Smooth muscle cell (in vitro differentiated cells): Measurements from ENCODE around the gene LAMC2. TPM values are rescaled to one million over a fixed set of nuclear protein-coding genes. Genes with fewer than 3 reads are reported as not detected.

ENCODE experiments used
- DNase-seq: peaks from one replicate; lab custom pipeline; 2025; ENCODE audit not compliant: unreplicated experiment; lab: John Stamatoyannopoulos, UW
- H2AFZ ChIP-seq: fragments of 200-600 bp; sonication (generic); 2 replicates; pipeline ENCODE4 v1.6.0; 2016; ENCODE audit warnings: antibody characterized with exemption, low read depth, mild to moderate bottlenecking
- H3F3A ChIP-seq: fragments of 200-600 bp; sonication (generic); 2 replicates; pipeline ENCODE4 v1.6.0; 2017; ENCODE audit warnings: antibody characterized with exemption, low read depth
- H3K27ac ChIP-seq: fragments of 200-600 bp; sonication (generic); 2 replicates; pipeline ENCODE4 v1.5.1; 2016; ENCODE audit warnings: low read depth, mild to moderate bottlenecking
- H3K27me3 ChIP-seq: fragments of 200-600 bp; sonication (generic); 2 replicates; pipeline ENCODE4 v1.6.1; 2016; ENCODE audit warnings: low read depth, mild to moderate bottlenecking
- H3K36me3 ChIP-seq: fragments of 200-600 bp; sonication (generic); 2 replicates; pipeline ENCODE4 v1.5.1; 2016; ENCODE audit warnings: low read depth
- H3K4me1 ChIP-seq: fragments of 200-600 bp; sonication (generic); 2 replicates; pipeline ENCODE4 v1.5.1; 2016; ENCODE audit warnings: low read depth
- H3K4me2 ChIP-seq: fragments of 200-600 bp; sonication (generic); 2 replicates; pipeline ENCODE4 v1.6.0; 2016; ENCODE audit warnings: mild to moderate bottlenecking
- H3K4me3 ChIP-seq: fragments of 200-600 bp; sonication (generic); 2 replicates; pipeline ENCODE4 v1.5.1; 2016; ENCODE audit warnings: mild to moderate bottlenecking
- H3K79me2 ChIP-seq: fragments of 200-600 bp; sonication (generic); 2 replicates; pipeline ENCODE4 v1.6.0; 2016; ENCODE audit warnings: low read depth, mild to moderate bottlenecking
- H3K9ac ChIP-seq: fragments of 200-600 bp; sonication (generic); 2 replicates; pipeline ENCODE4 v1.6.0; 2016; ENCODE audit warnings: low read depth
- H3K9me3 ChIP-seq: fragments of 200-600 bp; sonication (generic); replicated peaks from 2 replicates; pipeline ENCODE4 v1.5.1; 2016; ENCODE audit warnings: low read depth
- H4K20me1 ChIP-seq: fragments of 200-600 bp; sonication (generic); 2 replicates; pipeline ENCODE4 v1.6.0; 2016; ENCODE audit warnings: low read depth
- WGBS: methylation state at CpG from one replicate; pipeline ENCODE4 v1.1.7; 2016; ENCODE audit warnings: low lambda C conversion rate; 5-methylcytosine and 5-hydroxymethylcytosine counted together
- polyA plus RNA-seq: library from polyadenylated mRNA; unstranded; fragments of >200 nt; fragmentation: Nextera tagmentation; extraction: Ambion mirVana; gene quantifications from 2 replicates; pipeline ENCODE4 v1.2.1, GENCODE V29; 2016
- total RNA-seq: library from RNA; depleted of rRNA; stranded (reverse); fragments of >200 nt; gene quantifications from 2 replicates; pipeline ENCODE4 v1.2.3, GENCODE V29; 2014
- TF ChIP-seq, protein P1 (sequence below): fragments of 200-600 bp; sonication (generic); IDR thresholded peaks from 2 replicates; pipeline ENCODE4 v1.5.1; 2017; ENCODE audit warnings: borderline replicate concordance, mild to moderate bottlenecking, antibody characterized with exemption; ENCODE audit not compliant: insufficient read depth, poor library complexity, severe bottlenecking

The LAMC2 gene
- total and polyA plus RNA-seq, 2 experiments from 2014 or later, result 35.1 to 120 TPM

DNA sequence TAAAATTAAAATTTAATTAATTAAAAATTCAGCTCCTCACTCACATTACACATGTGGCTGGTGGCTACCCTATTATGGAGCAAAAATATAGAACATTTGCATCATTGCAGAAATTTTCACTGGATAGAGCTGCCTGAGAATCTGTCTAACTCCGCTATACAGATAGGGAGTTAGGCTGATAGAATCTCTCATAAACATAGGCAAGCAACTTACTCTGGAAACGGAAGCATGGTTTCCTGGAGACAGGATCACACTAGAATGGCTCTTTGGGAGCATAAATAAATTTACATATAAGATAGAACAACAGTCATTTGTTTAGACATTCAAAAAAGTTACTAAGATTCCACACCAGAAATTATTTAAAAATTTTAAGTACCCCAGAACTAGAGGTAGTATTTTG is 12.2 kb upstream of the LAMC2 start:
- no peaks in the 10 kb centered on the region for H3K36me3 ChIP-seq
- H3K9me3 ChIP-seq, result no peaks in the 10 kb centered on the region
- 70% methylated on average over 2 of the region's 2 CpGs for WGBS
- DNase-seq, result no peak
- H3K27me3 ChIP-seq, result no peaks in the 10 kb centered on the region
- H3K4me3 ChIP-seq, result no peak overlapping the region
- no peak overlapping the region for H3K9ac ChIP-seq
- no peaks in the 10 kb centered on the region for H3K79me2 ChIP-seq
- TF ChIP-seq, protein P1, sequence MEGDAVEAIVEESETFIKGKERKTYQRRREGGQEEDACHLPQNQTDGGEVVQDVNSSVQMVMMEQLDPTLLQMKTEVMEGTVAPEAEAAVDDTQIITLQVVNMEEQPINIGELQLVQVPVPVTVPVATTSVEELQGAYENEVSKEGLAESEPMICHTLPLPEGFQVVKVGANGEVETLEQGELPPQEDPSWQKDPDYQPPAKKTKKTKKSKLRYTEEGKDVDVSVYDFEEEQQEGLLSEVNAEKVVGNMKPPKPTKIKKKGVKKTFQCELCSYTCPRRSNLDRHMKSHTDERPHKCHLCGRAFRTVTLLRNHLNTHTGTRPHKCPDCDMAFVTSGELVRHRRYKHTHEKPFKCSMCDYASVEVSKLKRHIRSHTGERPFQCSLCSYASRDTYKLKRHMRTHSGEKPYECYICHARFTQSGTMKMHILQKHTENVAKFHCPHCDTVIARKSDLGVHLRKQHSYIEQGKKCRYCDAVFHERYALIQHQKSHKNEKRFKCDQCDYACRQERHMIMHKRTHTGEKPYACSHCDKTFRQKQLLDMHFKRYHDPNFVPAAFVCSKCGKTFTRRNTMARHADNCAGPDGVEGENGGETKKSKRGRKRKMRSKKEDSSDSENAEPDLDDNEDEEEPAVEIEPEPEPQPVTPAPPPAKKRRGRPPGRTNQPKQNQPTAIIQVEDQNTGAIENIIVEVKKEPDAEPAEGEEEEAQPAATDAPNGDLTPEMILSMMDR, result no peak
- no peak overlapping the region for H2AFZ ChIP-seq
- H3F3A ChIP-seq, result no peaks in the 10 kb centered on the region
- no peak overlapping the region for H3K4me2 ChIP-seq
- no peaks in the 10 kb centered on the region for H3K4me1 ChIP-seq
- H4K20me1 ChIP-seq, result no peaks in the 10 kb centered on the region
- H3K27ac ChIP-seq, result no peak overlapping the region

GRCh38 chr1:183175631-183176030 is 10.4 kb upstream of the LAMC2 start:
- no peak overlapping the region for H3K27ac ChIP-seq
- no peak overlapping the region for H3K4me3 ChIP-seq
- no peaks in the 10 kb centered on the region for H3K36me3 ChIP-seq
- no peaks in the 10 kb centered on the region for H4K20me1 ChIP-seq
- H3K27me3 ChIP-seq, result no peaks in the 10 kb centered on the region
- H3K4me1 ChIP-seq, result peaks cover 5% of the 10 kb centered on the region
- no peak overlapping the region for H3K4me2 ChIP-seq
- 78% methylated on average over 1 of the region's 1 CpG for WGBS
- no peak for DNase-seq
- H3F3A ChIP-seq, result no peaks in the 10 kb centered on the region
- H3K79me2 ChIP-seq, result no peaks in the 10 kb centered on the region
- H2AFZ ChIP-seq, result no peak overlapping the region
- H3K9me3 ChIP-seq, result no peaks in the 10 kb centered on the region
- TF ChIP-seq, protein P1, result no peak
- H3K9ac ChIP-seq, result no peak overlapping the region

DNA sequence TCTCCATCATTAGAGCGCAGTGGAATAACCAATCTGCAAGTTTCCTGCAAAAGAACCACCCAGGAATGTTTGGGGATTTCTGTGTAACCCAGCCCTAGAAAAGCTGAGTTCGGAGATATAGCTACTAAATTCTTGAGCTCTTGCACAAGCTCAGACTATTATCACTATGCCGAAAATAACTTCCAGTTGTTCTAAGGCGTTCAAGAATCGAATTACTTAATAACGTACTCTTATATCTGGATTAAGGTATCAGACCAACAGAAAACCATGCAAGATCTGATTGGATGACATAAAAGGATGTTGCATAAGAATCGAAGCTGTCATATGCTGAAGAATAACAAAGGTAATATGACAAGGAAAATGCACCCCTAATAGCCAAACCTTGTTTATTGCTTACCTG is 7.5 kb upstream of the LAMC2 start:
- H3K9me3 ChIP-seq, result no peaks in the 10 kb centered on the region
- H3K4me1 ChIP-seq, result peaks cover 10% of the 10 kb centered on the region
- H3K4me2 ChIP-seq, result no peak overlapping the region
- H4K20me1 ChIP-seq, result no peaks in the 10 kb centered on the region
- no peak overlapping the region for H3K9ac ChIP-seq
- no peak overlapping the region for H3K4me3 ChIP-seq
- no peak overlapping the region for H2AFZ ChIP-seq
- 75% methylated on average over 7 of the region's 7 CpGs for WGBS
- no peak for DNase-seq
- no peaks in the 10 kb centered on the region for H3K79me2 ChIP-seq
- H3K27ac ChIP-seq, result no peak overlapping the region
- no peaks in the 10 kb centered on the region for H3F3A ChIP-seq
- H3K36me3 ChIP-seq, result no peaks in the 10 kb centered on the region
- no peaks in the 10 kb centered on the region for H3K27me3 ChIP-seq
- TF ChIP-seq, protein P1, result no peak

GRCh38 chr1:183179033-183179432 is 7.0 kb upstream of the LAMC2 start:
- H3K9me3 ChIP-seq, result no peaks in the 10 kb centered on the region
- WGBS, result 95% methylated on average over 2 of the region's 2 CpGs
- peaks cover 10% of the 10 kb centered on the region for H3K4me1 ChIP-seq
- no peak for DNase-seq
- H3K27ac ChIP-seq, result no peak overlapping the region
- H3K27me3 ChIP-seq, result no peaks in the 10 kb centered on the region
- no peaks in the 10 kb centered on the region for H4K20me1 ChIP-seq
- H3F3A ChIP-seq, result no peaks in the 10 kb centered on the region
- no peak overlapping the region for H3K4me2 ChIP-seq
- TF ChIP-seq, protein P1, result no peak
- no peak overlapping the region for H3K4me3 ChIP-seq
- no peak overlapping the region for H3K9ac ChIP-seq
- no peak overlapping the region for H2AFZ ChIP-seq
- no peaks in the 10 kb centered on the region for H3K79me2 ChIP-seq
- H3K36me3 ChIP-seq, result no peaks in the 10 kb centered on the region
